Neutrophil (primary cell): Measurements from ENCODE around the gene MPPED1.

ENCODE experiments used
- H3K27ac ChIP-seq: fragments of 200-600 bp; sonication (generic); 2 replicates; pipeline ENCODE4 v1.5.1; 2016; ENCODE audit warnings: mild to moderate bottlenecking, moderate library complexity
- H3K27me3 ChIP-seq: fragments of 200-600 bp; sonication (generic); 2 replicates; pipeline ENCODE4 v1.6.0; 2016; ENCODE audit warnings: mild to moderate bottlenecking
- H3K36me3 ChIP-seq: fragments of 200-600 bp; sonication (generic); 2 replicates; pipeline ENCODE4 v1.5.1; 2017
- H3K4me1 ChIP-seq, 2 experiments: fragments of 200-600 bp in 1 of 2; sonication (generic) in 1 of 2; 1 replicate in 1 of 2; 2 replicates in 1 of 2; pipeline versions ENCODE4 v1.5.1 to v1.6.1; 2013 to 2016; ENCODE audit warnings: low read depth in 1 of 2, low read length in 1 of 2, mild to moderate bottlenecking in 1 of 2, moderate library complexity in 1 of 2; ENCODE audit not compliant: control insufficient read depth in 1 of 2, insufficient read depth in 1 of 2
- H3K4me3 ChIP-seq, 2 experiments: fragments of 200-600 bp in 1 of 2; sonication (generic) in 1 of 2; 1 replicate in 1 of 2; 2 replicates in 1 of 2; pipeline ENCODE4 v1.5.1; 2013 to 2016; ENCODE audit warnings: low read depth in 1 of 2, low read length in 1 of 2, mild to moderate bottlenecking in 1 of 2, moderate library complexity in 1 of 2
- H3K9me3 ChIP-seq: fragments of 200-600 bp; sonication (generic); 2 replicates; pipeline ENCODE4 v1.5.1; 2016
- TF ChIP-seq, protein P1 (sequence below): fragments of 200-600 bp; sonication (generic); IDR thresholded peaks from 2 replicates; pipeline ENCODE4 v1.5.1; 2016; ENCODE audit warnings: antibody characterized with exemption

Gene MPPED1

GRCh38 chr22:43510281-43511070, 98.7 kb downstream of the MPPED1 start:
- Histone ChIP-seq H3K4me1 (no peaks in the 10 kb centered on the region), H3K27me3 (no peaks in the 10 kb centered on the region), H3K27ac (no peak overlapping the region), H3K4me3 (no peak overlapping the region), H3K9me3 (no peaks in the 10 kb centered on the region), H3K36me3 (no peaks in the 10 kb centered on the region)
- TF ChIP-seq, protein P1, sequence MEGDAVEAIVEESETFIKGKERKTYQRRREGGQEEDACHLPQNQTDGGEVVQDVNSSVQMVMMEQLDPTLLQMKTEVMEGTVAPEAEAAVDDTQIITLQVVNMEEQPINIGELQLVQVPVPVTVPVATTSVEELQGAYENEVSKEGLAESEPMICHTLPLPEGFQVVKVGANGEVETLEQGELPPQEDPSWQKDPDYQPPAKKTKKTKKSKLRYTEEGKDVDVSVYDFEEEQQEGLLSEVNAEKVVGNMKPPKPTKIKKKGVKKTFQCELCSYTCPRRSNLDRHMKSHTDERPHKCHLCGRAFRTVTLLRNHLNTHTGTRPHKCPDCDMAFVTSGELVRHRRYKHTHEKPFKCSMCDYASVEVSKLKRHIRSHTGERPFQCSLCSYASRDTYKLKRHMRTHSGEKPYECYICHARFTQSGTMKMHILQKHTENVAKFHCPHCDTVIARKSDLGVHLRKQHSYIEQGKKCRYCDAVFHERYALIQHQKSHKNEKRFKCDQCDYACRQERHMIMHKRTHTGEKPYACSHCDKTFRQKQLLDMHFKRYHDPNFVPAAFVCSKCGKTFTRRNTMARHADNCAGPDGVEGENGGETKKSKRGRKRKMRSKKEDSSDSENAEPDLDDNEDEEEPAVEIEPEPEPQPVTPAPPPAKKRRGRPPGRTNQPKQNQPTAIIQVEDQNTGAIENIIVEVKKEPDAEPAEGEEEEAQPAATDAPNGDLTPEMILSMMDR: no peak

DNA sequence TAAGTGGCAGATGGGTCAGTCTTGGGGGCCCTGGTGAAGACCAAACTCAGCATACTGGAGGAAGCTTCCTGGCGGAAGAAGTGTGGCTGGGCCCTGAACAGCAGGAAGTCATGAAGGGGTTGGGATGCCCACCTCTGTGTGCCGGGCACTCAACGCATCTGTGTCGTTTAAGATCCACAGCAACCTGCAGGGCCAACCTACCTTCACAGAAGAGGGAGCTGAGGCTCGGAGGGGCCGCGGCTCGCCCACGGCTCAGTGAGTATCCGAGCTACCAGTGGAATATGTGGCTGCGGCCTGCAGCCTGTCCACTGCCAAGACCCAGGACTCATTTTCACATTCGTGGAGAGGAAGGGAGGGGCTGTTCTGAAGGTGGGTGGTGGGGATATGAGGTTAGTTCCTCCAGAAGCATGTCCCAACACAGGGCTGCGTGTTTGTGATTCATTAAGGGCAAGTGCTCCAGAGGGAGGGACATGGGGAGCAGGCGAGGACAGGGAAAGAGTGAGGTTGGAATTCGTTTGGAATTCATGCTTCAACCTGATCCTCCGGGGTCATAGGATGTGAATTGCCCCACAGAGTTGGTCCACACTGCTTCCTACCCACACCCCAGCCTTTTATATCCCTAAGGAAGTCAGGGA, 99.6 kb downstream of the MPPED1 start:
- Histone ChIP-seq H3K4me3 (no peak overlapping the region), H3K9me3 (no peaks in the 10 kb centered on the region), H3K27ac (no peak overlapping the region), H3K27me3 (no peaks in the 10 kb centered on the region), H3K36me3 (no peaks in the 10 kb centered on the region), H3K4me1 (no peaks in the 10 kb centered on the region)
- TF ChIP-seq, protein P1: no peak

DNA sequence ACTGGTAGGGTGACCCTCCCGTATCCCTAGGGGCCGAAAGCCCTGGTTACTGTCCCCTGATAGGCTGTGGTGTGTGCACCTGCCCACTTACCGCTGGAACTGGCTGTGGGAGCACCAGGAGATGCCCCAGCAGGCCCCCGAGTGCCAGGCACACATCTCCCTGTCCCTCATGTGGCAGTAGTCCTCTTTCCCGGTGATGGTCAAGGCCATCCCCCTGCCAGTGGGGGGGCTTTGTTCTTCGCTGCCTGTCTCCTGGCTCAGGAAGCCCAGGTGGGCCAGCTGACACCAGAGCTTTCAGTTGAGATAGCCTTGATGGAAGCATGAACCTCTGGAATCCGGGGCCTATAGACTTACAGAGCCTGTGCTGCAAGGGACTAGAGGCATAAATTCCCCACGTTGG, 100.5 kb downstream of the MPPED1 start:
- Histone ChIP-seq H3K27me3 (no peaks in the 10 kb centered on the region), H3K36me3 (no peaks in the 10 kb centered on the region), H3K27ac (no peak overlapping the region), H3K4me3 (no peak overlapping the region), H3K4me1 (no peaks in the 10 kb centered on the region), H3K9me3 (no peaks in the 10 kb centered on the region)
- TF ChIP-seq, protein P1: no peak

GRCh38 chr22:43514476-43515157, 102.8 kb downstream of the MPPED1 start:
- Histone ChIP-seq H3K9me3 (no peaks in the 10 kb centered on the region), H3K36me3 (no peaks in the 10 kb centered on the region), H3K4me1 (no peaks in the 10 kb centered on the region), H3K4me3 (no peak overlapping the region), H3K27ac (no peak overlapping the region), H3K27me3 (no peaks in the 10 kb centered on the region)
- TF ChIP-seq, protein P1: no peak

DNA sequence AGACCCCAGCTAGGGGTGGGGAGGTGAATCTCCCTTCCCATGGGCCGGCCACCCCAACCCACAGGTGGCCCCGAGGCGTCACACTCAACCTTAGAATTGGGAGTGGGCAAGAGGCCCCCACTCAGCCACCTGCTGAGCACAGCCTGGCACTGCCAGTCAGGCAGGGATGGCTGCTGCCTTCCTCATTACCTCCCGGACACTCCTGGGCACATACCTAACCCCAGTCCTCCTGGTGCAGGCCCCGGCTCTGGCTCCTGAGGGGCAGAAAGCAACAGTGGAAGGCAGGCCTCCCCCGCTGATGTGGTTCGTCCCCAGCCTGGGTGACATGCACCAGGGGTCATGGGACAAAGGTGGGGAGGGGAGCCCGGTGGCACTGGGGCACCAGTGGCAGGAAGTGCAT, 103.6 kb downstream of the MPPED1 start:
- H3K4me3 ChIP-seq: no peak overlapping the region
- H3K36me3 ChIP-seq: no peaks in the 10 kb centered on the region
- TF ChIP-seq, protein P1: no peak
- H3K9me3 ChIP-seq: no peaks in the 10 kb centered on the region
- no peak overlapping the region for H3K27ac ChIP-seq
- no peaks in the 10 kb centered on the region for H3K27me3 ChIP-seq
- no peaks in the 10 kb centered on the region for H3K4me1 ChIP-seq
